Measurements from ENCODE around the gene PTPN18.

Gene PTPN18

DNA sequence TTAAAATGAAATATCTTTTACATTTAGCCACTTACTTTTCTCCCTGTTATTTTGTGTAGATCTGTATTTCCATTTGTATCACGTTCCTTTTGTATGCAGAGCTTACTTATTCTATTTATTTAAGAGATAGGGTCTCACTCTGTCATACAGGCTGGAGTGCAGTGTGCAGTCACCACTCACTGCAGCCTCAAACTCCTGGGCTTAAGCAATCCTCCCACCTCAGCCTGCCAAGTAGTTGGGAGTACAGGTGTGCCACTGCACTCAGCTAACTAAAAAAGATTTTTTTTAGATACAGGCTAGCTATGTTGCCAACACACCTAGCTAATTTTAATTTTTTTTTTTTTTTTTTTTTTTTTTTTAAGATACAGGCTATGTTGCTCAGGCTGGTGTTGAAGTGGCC lies 10.9 kb downstream of the PTPN18 start:
- DNase-seq (ENCODE audit: low read depth) = no peak

DNA sequence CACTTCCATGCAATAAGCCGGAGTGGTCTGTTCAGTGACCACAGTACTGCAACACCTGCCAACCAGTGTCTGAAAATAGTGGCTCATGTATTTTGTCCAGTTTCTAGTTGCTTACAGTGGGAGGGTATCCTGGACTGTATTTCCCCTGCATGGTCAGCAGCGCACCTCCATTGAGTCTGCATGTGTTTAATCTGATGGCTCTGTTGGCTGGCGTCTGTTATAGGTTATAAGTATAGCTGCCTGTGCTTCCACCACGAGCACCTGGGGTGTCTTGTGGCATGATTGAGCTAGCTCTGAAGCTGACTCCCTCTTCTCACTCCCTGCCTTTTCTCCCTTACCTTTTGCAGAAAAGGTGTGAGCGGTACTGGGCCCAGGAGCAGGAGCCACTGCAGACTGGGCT lies 12.9 kb downstream of the PTPN18 start:
- DNase-seq (ENCODE audit: low read depth) = no peak

DNA sequence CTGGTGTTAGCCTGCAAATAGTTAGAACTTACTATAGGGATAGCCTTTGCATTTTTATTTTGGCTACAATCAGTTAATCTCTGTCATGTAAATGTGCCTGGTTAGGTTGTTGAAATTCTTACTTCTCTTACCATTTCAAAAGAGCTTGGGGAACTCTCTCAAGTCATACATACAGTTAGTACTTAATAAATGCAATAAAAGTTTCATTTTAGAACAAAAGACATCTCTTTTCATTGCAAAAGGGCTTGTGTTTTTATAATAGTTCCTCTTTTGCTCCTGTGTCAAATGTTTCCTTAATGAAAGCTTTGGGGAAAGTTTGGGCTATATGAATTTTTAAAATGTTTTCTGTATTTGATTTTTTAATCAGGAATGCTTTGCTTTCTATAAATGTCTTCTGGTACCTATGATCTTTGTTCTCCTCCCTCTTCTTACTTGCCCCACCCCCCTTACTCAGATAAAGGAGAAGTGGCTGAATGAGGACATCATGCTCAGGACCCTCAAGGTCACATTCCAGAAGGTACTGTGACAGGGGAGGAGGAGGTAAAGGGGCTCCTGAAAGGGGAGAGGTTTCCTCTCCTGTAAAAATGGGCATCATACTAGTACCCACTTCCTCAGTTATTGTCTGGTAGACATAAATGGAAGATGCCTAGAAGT lies 13.6 kb downstream of the PTPN18 start:
- DNase-seq (ENCODE audit: low read depth) = no peak

DNA sequence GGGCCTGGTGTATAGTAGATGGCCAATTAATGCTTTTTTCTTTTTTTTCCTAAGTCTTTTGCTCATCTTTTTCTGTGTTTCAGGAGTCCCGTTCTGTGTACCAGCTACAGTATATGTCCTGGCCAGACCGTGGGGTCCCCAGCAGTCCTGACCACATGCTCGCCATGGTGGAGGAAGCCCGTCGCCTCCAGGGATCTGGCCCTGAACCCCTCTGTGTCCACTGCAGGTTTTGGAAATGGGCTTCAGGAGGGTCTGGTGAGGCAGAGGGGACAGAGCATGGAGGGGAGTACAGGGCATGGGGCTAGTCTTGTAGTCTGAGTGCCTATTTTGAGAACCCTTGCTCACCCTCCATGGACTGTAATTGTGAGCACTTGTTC lies 14.1 kb downstream of the PTPN18 start:
- no peak for DNase-seq (ENCODE audit: low read depth)

- no peak for DNase-seq (ENCODE audit: low read depth)
Observed at GRCh38 chr2:130370490-130370889, 14.6 kb downstream of the PTPN18 start.

GRCh38 chr2:130371723-130372054 lies 15.8 kb downstream of the PTPN18 start:
- no peak for DNase-seq (ENCODE audit: low read depth)

- DNase-seq (ENCODE audit: low read depth) = peak; percentile 68
Observed at GRCh38 chr2:130372055-130372832, 16.4 kb downstream of the PTPN18 start.

GRCh38 chr2:130372833-130373807 lies 17.3 kb downstream of the PTPN18 start:
- no peak for DNase-seq (ENCODE audit: low read depth)

DNA sequence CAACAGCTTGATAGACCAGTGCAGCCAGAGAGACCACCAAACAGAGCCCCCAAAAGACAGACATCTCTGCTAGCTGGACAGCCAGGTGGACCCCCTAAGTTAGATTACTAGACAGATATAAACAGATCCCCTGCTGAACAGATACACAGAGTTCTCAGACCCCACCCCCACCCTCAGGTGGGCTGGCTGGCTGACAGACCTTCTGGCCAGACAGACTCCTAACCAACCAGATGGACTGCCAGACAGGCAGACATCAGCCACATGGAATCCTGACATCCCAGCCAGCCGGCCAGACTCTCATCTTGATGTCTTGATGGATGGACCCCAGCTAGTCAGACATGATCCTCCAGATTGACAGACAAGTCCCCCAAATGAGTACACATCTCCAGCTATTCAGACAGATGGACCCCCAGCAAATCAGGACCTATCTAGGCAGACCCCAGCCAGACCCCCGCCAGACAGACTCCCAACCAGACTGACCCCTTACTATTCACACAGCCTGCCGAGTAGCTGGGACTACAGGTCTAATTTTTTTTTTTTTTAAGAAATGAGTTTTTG lies 18.0 kb downstream of the PTPN18 start:
- no peak for DNase-seq (ENCODE audit: low read depth)

DNA sequence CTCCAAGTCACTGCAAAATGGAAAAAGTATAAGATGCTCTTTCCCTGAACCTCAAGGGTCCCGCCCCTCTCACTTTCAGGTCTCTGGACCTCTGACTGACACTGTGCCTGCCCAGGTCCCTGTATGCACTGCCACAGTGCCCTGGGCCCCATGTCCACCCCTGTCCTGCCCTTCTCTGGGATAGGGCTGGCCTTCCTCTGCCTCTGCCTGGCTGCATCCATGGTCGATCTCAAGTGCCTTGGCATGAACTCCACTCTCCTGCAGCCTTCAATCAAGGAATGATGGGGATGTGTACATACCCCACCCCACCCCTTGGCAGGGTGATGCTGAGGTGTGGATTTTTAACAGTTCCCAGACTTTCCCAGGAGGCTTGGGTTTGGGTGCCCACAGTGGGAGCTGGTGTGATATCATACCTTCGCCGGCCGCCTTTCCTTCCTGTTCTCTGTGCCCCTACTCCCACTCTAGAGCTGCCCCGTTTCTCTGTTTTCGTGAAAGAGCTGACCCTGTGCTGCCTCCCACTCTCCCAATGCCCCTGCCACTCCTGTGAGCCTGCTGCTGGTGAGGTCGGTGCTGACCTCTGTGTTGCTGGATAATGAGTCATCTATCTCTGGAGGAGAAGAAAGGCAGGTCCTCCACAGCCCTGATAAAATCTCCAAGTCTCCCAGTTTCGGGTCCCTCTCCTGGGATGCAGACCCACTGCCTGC lies 18.9 kb downstream of the PTPN18 start:
- no peak for DNase-seq (ENCODE audit: low read depth)

GRCh38 chr2:130375291-130376266 lies 19.7 kb downstream of the PTPN18 start:
- no peak for DNase-seq (ENCODE audit: low read depth)

DNA sequence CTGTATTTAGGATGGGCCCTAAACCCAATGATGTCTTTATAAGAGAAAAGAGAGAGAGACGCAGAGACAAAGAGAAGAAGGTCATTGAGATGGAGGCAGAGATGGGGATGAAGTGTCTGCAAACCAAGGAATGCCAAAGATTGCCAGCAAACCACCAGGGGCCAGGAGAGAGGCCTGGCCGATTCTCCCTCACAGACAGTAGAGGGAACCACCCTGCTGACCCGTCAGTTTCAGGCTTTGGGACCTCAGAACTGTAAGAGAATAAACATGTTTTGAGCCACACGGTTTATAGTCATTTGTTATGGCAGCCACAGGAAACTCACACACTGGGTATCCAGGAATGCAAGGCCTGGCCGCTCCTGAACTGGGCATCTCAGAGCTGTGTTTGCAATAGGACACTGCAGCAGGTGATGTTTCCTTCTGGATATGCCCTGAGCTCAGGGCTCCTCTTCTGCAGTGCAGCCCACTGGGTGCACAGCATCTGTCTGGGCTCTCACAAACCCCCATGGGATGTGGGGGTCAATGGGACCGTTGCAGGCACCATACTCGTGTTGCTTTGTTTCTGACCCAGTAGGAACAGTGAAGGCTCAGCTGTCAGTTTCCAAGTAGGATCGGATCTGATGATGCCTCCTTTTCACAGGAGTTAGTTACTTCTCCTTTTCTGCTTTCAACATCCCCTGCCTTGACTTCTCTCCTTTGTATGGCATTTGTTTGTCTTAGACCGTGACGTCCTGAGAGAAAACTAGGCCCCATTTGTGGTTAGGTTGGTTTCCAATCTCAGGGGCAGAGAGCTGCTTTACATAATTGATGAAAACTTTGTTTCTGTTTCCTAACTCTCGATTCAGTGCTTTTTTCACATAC lies 20.8 kb downstream of the PTPN18 start:
- no peak for DNase-seq (ENCODE audit: low read depth)

GRCh38 chr2:130377491-130377890 lies 21.6 kb downstream of the PTPN18 start:
- DNase-seq (ENCODE audit: low read depth) = no peak

DNA sequence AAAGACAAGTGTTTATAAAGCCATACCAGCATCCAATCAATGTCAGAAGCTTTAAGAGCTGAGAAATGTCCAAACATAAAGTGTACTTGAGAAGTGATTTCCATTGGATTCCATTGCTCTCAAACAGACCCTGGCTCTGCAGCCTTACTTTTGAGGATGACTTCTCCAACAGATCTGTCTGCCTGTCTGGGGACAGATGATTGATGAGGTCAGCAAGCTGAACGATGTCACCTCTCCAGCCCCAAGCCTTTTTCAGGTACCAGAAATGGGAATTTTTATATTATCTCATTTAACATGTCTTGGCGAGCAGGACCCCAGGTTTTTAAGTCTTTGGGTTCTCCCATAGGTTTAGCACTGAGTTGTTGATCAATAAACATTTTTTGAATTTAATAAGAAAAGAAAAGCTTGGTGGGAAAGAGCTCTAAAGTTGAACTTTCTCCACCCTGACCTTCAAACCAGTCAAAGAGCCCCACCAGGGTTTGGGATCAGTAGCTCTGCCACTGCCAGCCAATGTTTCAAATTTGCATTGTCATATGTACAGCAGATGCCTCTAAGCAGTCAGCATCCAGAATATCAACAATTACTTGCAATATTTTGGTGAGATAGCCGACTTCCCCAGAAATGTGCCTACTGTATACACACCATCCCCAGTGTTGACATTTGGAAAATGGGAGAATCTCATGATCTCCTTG lies 22.5 kb downstream of the PTPN18 start:
- no peak for DNase-seq (ENCODE audit: low read depth)

DNA sequence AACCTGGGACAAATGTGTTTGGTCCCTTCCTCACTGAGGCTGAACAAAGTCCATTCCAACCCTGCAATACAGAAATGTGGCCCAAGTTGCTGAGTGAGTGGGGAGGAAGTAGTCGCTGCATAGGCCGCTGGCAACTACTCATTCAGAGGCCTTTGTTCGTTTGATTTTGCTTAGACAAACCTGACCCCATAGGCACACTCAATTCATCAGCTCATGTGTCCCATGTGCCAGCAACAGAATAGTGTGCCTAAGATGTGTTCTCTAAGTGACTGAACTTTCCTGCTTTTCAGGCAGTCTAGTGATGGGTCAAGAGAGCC lies 23.0 kb downstream of the PTPN18 start:
- DNase-seq (ENCODE audit: low read depth) = no peak

- DNase-seq (ENCODE audit: low read depth) = no peak
Observed at GRCh38 chr2:130380096-130380934, 24.5 kb downstream of the PTPN18 start.

GRCh38 chr2:130381145-130381544 lies 25.3 kb downstream of the PTPN18 start:
- no peak for DNase-seq (ENCODE audit: low read depth)

GRCh38 chr2:130381619-130382018 lies 25.8 kb downstream of the PTPN18 start:
- no peak for DNase-seq (ENCODE audit: low read depth)

All from stimulated activated CD8-positive, alpha-beta memory T cell treated with anti-CD3 and anti-CD28 coated beads, Interleukin-15, amount 100 ng/mL, for 24 hours (primary cell).